ENCODE measurements around the gene CLEC4G. TPM values are rescaled to one million over a fixed set of nuclear protein-coding genes. Genes with fewer than 3 reads are reported as not detected.

Gene CLEC4G
- total RNA-seq, 1 experiment from 2014 or later = not detected

DNA sequence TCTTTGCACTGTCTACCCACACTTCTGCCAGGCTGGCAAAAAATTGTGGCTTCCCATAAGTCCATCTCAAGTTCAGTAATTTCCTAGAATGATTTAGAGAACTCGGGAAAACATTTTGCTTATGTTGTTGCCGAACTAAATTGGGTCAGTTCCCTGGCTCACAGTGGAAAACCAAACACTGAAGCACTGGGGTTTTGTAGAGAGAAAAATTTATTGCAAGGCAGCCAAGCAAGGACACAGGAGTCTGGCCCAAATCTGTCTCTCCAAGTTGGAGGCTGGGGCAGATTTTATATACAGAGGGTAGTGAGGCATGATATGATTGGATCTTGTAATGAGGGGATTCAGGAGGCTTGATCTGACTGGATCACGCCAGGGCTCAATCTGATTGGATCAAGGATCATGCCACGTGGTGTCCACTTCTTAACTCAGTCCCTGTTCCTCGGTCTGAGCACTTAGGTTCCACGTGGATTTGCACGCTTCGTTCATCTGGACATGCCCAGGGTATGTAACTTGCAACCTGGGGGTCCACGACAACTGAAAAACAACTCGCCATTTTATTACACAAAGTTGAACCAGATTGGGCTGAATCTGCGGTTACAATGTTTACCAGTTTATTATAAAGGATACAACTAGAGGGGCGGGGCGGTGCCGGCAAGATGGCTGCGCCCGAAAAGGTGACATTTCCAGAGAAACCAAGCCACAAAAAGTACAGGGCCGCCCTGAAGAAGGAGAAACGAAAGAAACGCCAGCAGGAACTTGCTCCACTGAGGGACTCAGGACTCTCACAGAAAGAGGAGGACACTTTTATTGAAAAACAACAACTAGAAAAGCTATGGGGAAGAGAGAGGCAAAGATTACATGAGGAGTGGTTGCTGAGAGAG, 8.1 kb upstream of the CLEC4G start:
- Mint-ChIP-seq H3K9me3 (ENCODE audit: low read depth, unreplicated experiment) (no peaks in the 10 kb centered on the region), H3K27me3 (ENCODE audit: unreplicated experiment) (peaks cover 92% of the 10 kb centered on the region), H3K36me3 (ENCODE audit: insufficient read depth, unreplicated experiment) (no peaks in the 10 kb centered on the region), H3K4me3 (ENCODE audit: low read depth, unreplicated experiment) (no peak overlapping the region), H3K27ac (ENCODE audit: unreplicated experiment) (no peak overlapping the region), H3K4me1 (ENCODE audit: low read depth, unreplicated experiment) (no peaks in the 10 kb centered on the region)
- CTCF ChIA-PET = interaction anchor here (0.6 kb wide), 1 partner anchor 60 kb away, joined by 6 read pairs; no protein-coding TSS in a partner anchor
- TF ChIP-seq, protein P1, sequence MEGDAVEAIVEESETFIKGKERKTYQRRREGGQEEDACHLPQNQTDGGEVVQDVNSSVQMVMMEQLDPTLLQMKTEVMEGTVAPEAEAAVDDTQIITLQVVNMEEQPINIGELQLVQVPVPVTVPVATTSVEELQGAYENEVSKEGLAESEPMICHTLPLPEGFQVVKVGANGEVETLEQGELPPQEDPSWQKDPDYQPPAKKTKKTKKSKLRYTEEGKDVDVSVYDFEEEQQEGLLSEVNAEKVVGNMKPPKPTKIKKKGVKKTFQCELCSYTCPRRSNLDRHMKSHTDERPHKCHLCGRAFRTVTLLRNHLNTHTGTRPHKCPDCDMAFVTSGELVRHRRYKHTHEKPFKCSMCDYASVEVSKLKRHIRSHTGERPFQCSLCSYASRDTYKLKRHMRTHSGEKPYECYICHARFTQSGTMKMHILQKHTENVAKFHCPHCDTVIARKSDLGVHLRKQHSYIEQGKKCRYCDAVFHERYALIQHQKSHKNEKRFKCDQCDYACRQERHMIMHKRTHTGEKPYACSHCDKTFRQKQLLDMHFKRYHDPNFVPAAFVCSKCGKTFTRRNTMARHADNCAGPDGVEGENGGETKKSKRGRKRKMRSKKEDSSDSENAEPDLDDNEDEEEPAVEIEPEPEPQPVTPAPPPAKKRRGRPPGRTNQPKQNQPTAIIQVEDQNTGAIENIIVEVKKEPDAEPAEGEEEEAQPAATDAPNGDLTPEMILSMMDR (IDR thresholded peaks at IDR 0.05; ENCODE audit: unreplicated experiment) = no peak
- no TSS peak for BruUV-seq (replicated peaks)
- DNase-seq = no peak
- intact Hi-C loops (cut with micrococcal nuclease; ENCODE audit: unreplicated experiment) = no loop called here

- Mint-ChIP-seq H3K27me3 (ENCODE audit: unreplicated experiment) (peaks cover 92% of the 10 kb centered on the region), H3K4me1 (ENCODE audit: low read depth, unreplicated experiment) (no peaks in the 10 kb centered on the region), H3K36me3 (ENCODE audit: insufficient read depth, unreplicated experiment) (no peaks in the 10 kb centered on the region), H3K27ac (ENCODE audit: unreplicated experiment) (no peak overlapping the region), H3K9me3 (ENCODE audit: low read depth, unreplicated experiment) (no peaks in the 10 kb centered on the region), H3K4me3 (ENCODE audit: low read depth, unreplicated experiment) (no peak overlapping the region)
- CTCF ChIA-PET = interaction anchor here (0.6 kb wide), 1 partner anchor 60 kb away, joined by 6 read pairs; no protein-coding TSS in a partner anchor
- TF ChIP-seq, protein P1 (IDR thresholded peaks at IDR 0.05; ENCODE audit: unreplicated experiment) = no peak
- no TSS peak for BruUV-seq (replicated peaks)
- DNase-seq = no peak
- intact Hi-C loops (cut with micrococcal nuclease; ENCODE audit: unreplicated experiment) = no loop called here
These were observed 7.4 kb upstream of the CLEC4G start for GRCh38 chr19:7739211-7739755.

DNA sequence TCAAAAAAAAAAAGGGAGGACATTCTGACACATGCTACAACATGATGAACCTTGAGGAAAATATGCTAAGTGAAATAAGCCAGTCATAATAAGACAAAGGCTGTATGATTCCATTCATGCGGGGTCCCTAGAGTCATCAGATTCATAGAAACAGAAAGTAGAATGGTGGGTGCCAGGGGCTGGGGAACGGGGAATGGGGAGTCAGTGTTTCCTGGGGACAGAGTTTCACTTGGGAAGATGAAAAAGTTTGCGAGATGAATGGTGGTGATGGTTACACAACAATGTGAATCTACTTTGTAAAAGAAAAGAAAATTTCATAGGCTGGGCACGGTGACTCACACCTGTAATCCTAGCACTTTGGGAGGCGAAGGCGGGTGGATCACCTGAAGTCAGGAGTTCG, 6.1 kb upstream of the CLEC4G start:
- no peak for DNase-seq
- TF ChIP-seq, protein P1 (IDR thresholded peaks at IDR 0.05; ENCODE audit: unreplicated experiment) = no peak
- H3K36me3 Mint-ChIP-seq (ENCODE audit: insufficient read depth, unreplicated experiment) = no peaks in the 10 kb centered on the region
- no peak overlapping the region for H3K4me3 Mint-ChIP-seq (ENCODE audit: low read depth, unreplicated experiment)
- peaks cover 86% of the 10 kb centered on the region for H3K27me3 Mint-ChIP-seq (ENCODE audit: unreplicated experiment)
- no peaks in the 10 kb centered on the region for H3K9me3 Mint-ChIP-seq (ENCODE audit: low read depth, unreplicated experiment)
- intact Hi-C loops (cut with micrococcal nuclease; ENCODE audit: unreplicated experiment) = no loop called here
- BruUV-seq (replicated peaks) = no TSS peak
- no peak overlapping the region for H3K27ac Mint-ChIP-seq (ENCODE audit: unreplicated experiment)
- no peaks in the 10 kb centered on the region for H3K4me1 Mint-ChIP-seq (ENCODE audit: low read depth, unreplicated experiment)
- CTCF ChIA-PET = no interaction called here

GRCh38 chr19:7737215-7737614, 5.3 kb upstream of the CLEC4G start:
- Mint-ChIP-seq H3K4me3 (ENCODE audit: low read depth, unreplicated experiment) (no peak overlapping the region), H3K4me1 (ENCODE audit: low read depth, unreplicated experiment) (no peaks in the 10 kb centered on the region), H3K27me3 (ENCODE audit: unreplicated experiment) (peaks cover 81% of the 10 kb centered on the region), H3K27ac (ENCODE audit: unreplicated experiment) (no peak overlapping the region), H3K9me3 (ENCODE audit: low read depth, unreplicated experiment) (no peaks in the 10 kb centered on the region), H3K36me3 (ENCODE audit: insufficient read depth, unreplicated experiment) (no peaks in the 10 kb centered on the region)
- intact Hi-C loops (cut with micrococcal nuclease; ENCODE audit: unreplicated experiment) = no loop called here
- TF ChIP-seq, protein P1 (IDR thresholded peaks at IDR 0.05; ENCODE audit: unreplicated experiment) = no peak
- no TSS peak for BruUV-seq (replicated peaks)
- CTCF ChIA-PET = interaction anchor here (0.7 kb wide), 1 partner anchor 673 kb away, joined by 4 read pairs; no protein-coding TSS in a partner anchor
- no peak for DNase-seq

Measured in Calu3 (cell line).